Hepatocyte (in vitro differentiated cells): ENCODE data around the gene CDK6.

ENCODE experiments used
- EZH2 ChIP-seq: fragments of 200-600 bp; sonication (generic); IDR thresholded peaks from 2 replicates; pipeline ENCODE4 v1.6.1; 2016; ENCODE audit warnings: antibody characterized with exemption, mild to moderate bottlenecking, borderline replicate concordance
- TF ChIP-seq, protein P1 (sequence below): fragments of 200-600 bp; sonication (generic); IDR thresholded peaks from 2 replicates; pipeline ENCODE4 v1.5.1; 2016; ENCODE audit warnings: antibody characterized with exemption, mild to moderate bottlenecking; ENCODE audit not compliant: poor library complexity

- TF ChIP-seq, protein P1, sequence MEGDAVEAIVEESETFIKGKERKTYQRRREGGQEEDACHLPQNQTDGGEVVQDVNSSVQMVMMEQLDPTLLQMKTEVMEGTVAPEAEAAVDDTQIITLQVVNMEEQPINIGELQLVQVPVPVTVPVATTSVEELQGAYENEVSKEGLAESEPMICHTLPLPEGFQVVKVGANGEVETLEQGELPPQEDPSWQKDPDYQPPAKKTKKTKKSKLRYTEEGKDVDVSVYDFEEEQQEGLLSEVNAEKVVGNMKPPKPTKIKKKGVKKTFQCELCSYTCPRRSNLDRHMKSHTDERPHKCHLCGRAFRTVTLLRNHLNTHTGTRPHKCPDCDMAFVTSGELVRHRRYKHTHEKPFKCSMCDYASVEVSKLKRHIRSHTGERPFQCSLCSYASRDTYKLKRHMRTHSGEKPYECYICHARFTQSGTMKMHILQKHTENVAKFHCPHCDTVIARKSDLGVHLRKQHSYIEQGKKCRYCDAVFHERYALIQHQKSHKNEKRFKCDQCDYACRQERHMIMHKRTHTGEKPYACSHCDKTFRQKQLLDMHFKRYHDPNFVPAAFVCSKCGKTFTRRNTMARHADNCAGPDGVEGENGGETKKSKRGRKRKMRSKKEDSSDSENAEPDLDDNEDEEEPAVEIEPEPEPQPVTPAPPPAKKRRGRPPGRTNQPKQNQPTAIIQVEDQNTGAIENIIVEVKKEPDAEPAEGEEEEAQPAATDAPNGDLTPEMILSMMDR = no peak
- no peak for TF ChIP-seq EZH2
Observed at GRCh38 chr7:92665926-92666325, 170.4 kb downstream of the CDK6 start.
